K562 (cell line): ENCODE results near the gene MYO6. TPM values are rescaled to one million over a fixed set of nuclear protein-coding genes. Genes with fewer than 3 reads are reported as not detected.

Experiments
- ATAC-seq: fragments of 200-7000 bp; cut with Tn5 transposase; 3 replicates; pipeline ENCODE4 v1.9.1; 2020; ENCODE audit warnings: moderate library complexity
- BruUV-seq: library from RNA; stranded (reverse); fragments of 400-500 nt; replicated peaks from 2 replicates; lab custom pipeline; 2021; lab: Mats Ljungman, UMichigan
- CTCF ChIA-PET: fragments of 300-600 bp; formaldehyde crosslinking; extraction: SDS; loops from one replicate; lab custom pipeline; 2021; ENCODE audit warnings: low intra/inter-chr PET ratio; lab: Yijun Ruan, JAX
- POLR2A ChIA-PET: fragments of 300-600, 350-650 bp; sonication (Branson Sonifier 250); formaldehyde crosslinking; extraction: SDS; loops from one replicate; lab custom pipeline; 2021; ENCODE audit warnings: antibody characterized with exemption, inconsistent platforms; lab: Yijun Ruan, JAX
- DNase-seq, 4 experiments: peaks; one replicate each; pipeline versions ENCODE4 v3.0.0 to v3.0.0-alpha.2; 2011 to 2018; ENCODE audit warnings: low spot score in 3 of 4, mixed read lengths in 3 of 4; ENCODE audit errors: extremely low read depth in 1 of 4
- FAIRE-seq: peaks from 2 replicates; lab custom pipeline; 2011; peaks lifted over from hg19 to GRCh38; lab: Jason Lieb, UNC
- H2AFZ ChIP-seq: 2 replicates; pipeline ENCODE4 v1.6.0; 2011; ENCODE audit warnings: low read depth, low read length, control low read depth, inconsistent platforms
- H3K27ac ChIP-seq: fragments of 200-600 bp; 3 replicates; pipeline ENCODE4 v1.8.0; 2011; ENCODE audit warnings: low read depth, mild to moderate bottlenecking, control low read depth, inconsistent platforms, low read length, moderate library complexity, mixed read lengths; ENCODE audit errors: extremely low read depth
- H3K27me3 ChIP-seq, 2 experiments: fragments of 300-600 bp in 1 of 2; 2 replicates in 1 of 2; 3 replicates in 1 of 2; pipeline versions ENCODE4 v1.6.0 to v1.8.0; 2011; ENCODE audit warnings: inconsistent platforms in 2 of 2, low read length in 2 of 2, mild to moderate bottlenecking in 1 of 2, mixed read lengths in 1 of 2, moderate library complexity in 1 of 2; ENCODE audit not compliant: control insufficient read depth in 2 of 2, insufficient read depth in 2 of 2
- H3K36me3 ChIP-seq: fragments of 300-600 bp; 3 replicates; pipeline ENCODE4 v1.8.0; 2011; ENCODE audit warnings: mild to moderate bottlenecking, low read length, inconsistent platforms; ENCODE audit not compliant: control insufficient read depth, insufficient read depth
- H3K4me1 ChIP-seq, 2 experiments: fragments of 200-600 bp in 1 of 2; replicated peaks in 1 of 2; 2 replicates in 1 of 2; 3 replicates in 1 of 2; pipeline versions ENCODE4 v1.5.1 to v1.8.0; 2011; ENCODE audit warnings: inconsistent platforms in 2 of 2, low read length in 2 of 2, mild to moderate bottlenecking in 1 of 2, mixed read lengths in 1 of 2, moderate library complexity in 1 of 2; ENCODE audit not compliant: control insufficient read depth in 2 of 2, insufficient read depth in 2 of 2
- H3K4me2 ChIP-seq: 2 replicates; pipeline ENCODE4 v1.6.1; 2011; ENCODE audit warnings: low read length, control low read depth, inconsistent platforms, mixed read lengths; ENCODE audit not compliant: insufficient read depth
- H3K4me3 ChIP-seq: fragments of 200-600 bp; sonication (generic), shearing (Covaris generic); 2 replicates; pipeline ENCODE4 v1.5.1; 2016; ENCODE audit warnings: control low read depth, inconsistent platforms
- H3K79me2 ChIP-seq: fragments of 200-600 bp; 3 replicates; pipeline ENCODE4 v1.8.0; 2011; ENCODE audit warnings: low read length, inconsistent platforms; ENCODE audit not compliant: control insufficient read depth, insufficient read depth
- H3K9ac ChIP-seq, 2 experiments: 2 replicates each; pipeline versions ENCODE4 v1.6.0 to v1.6.1; 2011; ENCODE audit warnings: low read depth in 2 of 2, low read length in 2 of 2, control low read depth in 1 of 2, inconsistent platforms in 1 of 2, mild to moderate bottlenecking in 1 of 2, mixed read lengths in 1 of 2; ENCODE audit not compliant: insufficient read depth in 1 of 2
- H3K9me1 ChIP-seq: one replicate; pipeline ENCODE4 v1.6.0; 2011; ENCODE audit warnings: inconsistent platforms, mild to moderate bottlenecking, low read length, moderate library complexity; ENCODE audit not compliant: control insufficient read depth, insufficient read depth
- H3K9me3 ChIP-seq: replicated peaks from 2 replicates; pipeline ENCODE4 v1.5.1; 2011; ENCODE audit warnings: low read depth, low read length, inconsistent platforms; ENCODE audit not compliant: control insufficient read depth, insufficient read depth
- H4K20me1 ChIP-seq: replicated peaks from 2 replicates; pipeline ENCODE4 v1.6.1; 2011; ENCODE audit warnings: low read length, inconsistent platforms, mixed read lengths; ENCODE audit not compliant: control insufficient read depth, insufficient read depth
- ADNP ChIP-seq: fragments of 200-800 bp; sonication (Bioruptor generic); IDR thresholded peaks from 2 replicates; pipeline ENCODE4 v1.6.1; 2016; ENCODE audit warnings: missing genetic modification characterization, missing compliant biosample characterization
- C11orf30 ChIP-seq: fragments of 450-650 bp; IDR thresholded peaks from 2 replicates; pipeline ENCODE4 v1.6.1; 2016; ENCODE audit warnings: low read depth, mild to moderate bottlenecking
- FOXM1 ChIP-seq, 2 experiments: fragments of 450-650 bp in 1 of 2; sonication (generic) in 1 of 2; formaldehyde crosslinking in 1 of 2; IDR thresholded peaks; 2 replicates each; pipeline versions ENCODE4 v1.6.1 to v1.9.0; 2017 to 2022; ENCODE audit warnings: low read depth in 2 of 2, mild to moderate bottlenecking in 2 of 2, missing genetic modification reagents in 1 of 2, moderate library complexity in 1 of 2
- LARP7 ChIP-seq: fragments of 450-650 bp; IDR thresholded peaks from 2 replicates; pipeline ENCODE4 v1.6.1; 2016
- ZSCAN32 ChIP-seq: fragments of 450-650 bp; formaldehyde crosslinking; IDR thresholded peaks from 2 replicates; pipeline ENCODE4 v1.4.0; 2020; ENCODE audit warnings: mild to moderate bottlenecking, moderate library complexity
- WGBS: fragments of 100-300 bp; shearing (Covaris generic); methylation state at CpG from one replicate; pipeline ENCODE4 v1.1.6; 2016; ENCODE audit warnings: low coverage, mixed read lengths; ENCODE audit not compliant: insufficient coverage; ENCODE audit errors: missing lambda C conversion rate; 5-methylcytosine and 5-hydroxymethylcytosine counted together
- in situ Hi-C: fragments of 300-500 bp; cut with MboI; formaldehyde crosslinking; loops from 4 replicates; pipeline ENCODE4 v1.15.0; 2018; ENCODE audit warnings: inconsistent platforms, mixed read lengths
- intact Hi-C: fragments of 100-400 bp; cut with micrococcal nuclease; formaldehyde crosslinking; loops from 2 replicates; pipeline ENCODE4 v1.14.2; 2022
- polyA plus RNA-seq, 8 experiments: library from polyadenylated mRNA; depleted of rRNA in 4 of 8; stranded (reverse) in 5 of 8; unstranded in 3 of 8; fragments of >200 nt; fragmentation: Nextera tagmentation in 2 of 8; fragmentation: Illumina TruSeq in 1 of 8; extraction: Ambion mirVana in 2 of 8; extraction: Trizol in 1 of 8; gene quantifications; 2 replicates each; pipeline versions ENCODE4 v1.2.1 to v1.2.3, GENCODE V29; 2011 to 2014; ENCODE audit warnings: inconsistent platforms in 1 of 8, missing spikeins in 1 of 8
- total RNA-seq, 7 experiments: library from RNA; depleted of rRNA in 6 of 7; stranded (reverse); fragments of >200 nt in 6 of 7; fragmentation: Illumina TruSeq in 2 of 7; extraction: Trizol in 2 of 7; gene quantifications; 2 replicates each; pipeline versions ENCODE4 v1.2.1 to v1.2.3, GENCODE V29; 2011 to 2021; ENCODE audit warnings: low replicate concordance in 1 of 7
- TF ChIP-seq, protein P1 (sequence below): fragments of 450-650 bp; conservative IDR thresholded peaks from 2 replicates; pipeline ENCODE4 v1.6.1; 2016; ENCODE audit warnings: missing genetic modification characterization, low read depth, mild to moderate bottlenecking, control low read depth, missing compliant biosample characterization

The MYO6 gene
- total and polyA plus RNA-seq, 9 of the 15 experiments (the other 6 are each of a cell fraction or from before 2014, with no cell fraction given) = 1.3 to 5.5 (median 2.7) TPM

DNA sequence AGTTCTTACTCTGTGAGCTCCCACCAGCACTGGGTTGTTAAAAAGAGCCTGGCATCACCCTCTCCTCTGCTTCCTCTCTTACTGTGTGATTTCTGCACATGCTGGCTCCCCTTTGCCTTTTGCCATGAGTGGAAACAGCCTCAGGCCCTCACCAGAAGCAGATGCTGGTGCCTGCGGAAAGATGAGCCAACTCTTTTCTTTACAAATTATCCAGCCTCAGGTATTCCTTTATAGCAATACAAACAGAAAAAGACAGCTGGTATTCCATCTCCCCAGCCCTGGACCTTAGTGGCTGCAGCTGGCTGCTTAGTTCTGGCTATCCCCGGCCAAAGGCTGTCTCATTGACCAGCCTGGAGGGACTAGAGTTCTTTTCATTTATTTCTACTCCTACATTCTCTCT is 194.3 kb downstream of the MYO6 start:
- POLR2A ChIA-PET = no interaction called here
- Histone ChIP-seq H3K4me1 (no peaks in the 10 kb centered on the region), H3K36me3 (no peaks in the 10 kb centered on the region; the same call in 2 of the 3 replicates), H3K79me2 (no peaks in the 10 kb centered on the region), H3K27me3 (no peaks in the 10 kb centered on the region), H2AFZ (no peak overlapping the region), H3K9me1 (no peaks in the 10 kb centered on the region), H3K9me3 (no peaks in the 10 kb centered on the region), H3K27ac (no peak overlapping the region), H3K4me2 (no peak overlapping the region), H3K4me3 (no peak overlapping the region), H4K20me1 (no peaks in the 10 kb centered on the region), H3K9ac (no peak overlapping the region)
- TF ChIP-seq LARP7 = no peak
- TF ChIP-seq C11orf30 = no peak
- TF ChIP-seq, protein P1, sequence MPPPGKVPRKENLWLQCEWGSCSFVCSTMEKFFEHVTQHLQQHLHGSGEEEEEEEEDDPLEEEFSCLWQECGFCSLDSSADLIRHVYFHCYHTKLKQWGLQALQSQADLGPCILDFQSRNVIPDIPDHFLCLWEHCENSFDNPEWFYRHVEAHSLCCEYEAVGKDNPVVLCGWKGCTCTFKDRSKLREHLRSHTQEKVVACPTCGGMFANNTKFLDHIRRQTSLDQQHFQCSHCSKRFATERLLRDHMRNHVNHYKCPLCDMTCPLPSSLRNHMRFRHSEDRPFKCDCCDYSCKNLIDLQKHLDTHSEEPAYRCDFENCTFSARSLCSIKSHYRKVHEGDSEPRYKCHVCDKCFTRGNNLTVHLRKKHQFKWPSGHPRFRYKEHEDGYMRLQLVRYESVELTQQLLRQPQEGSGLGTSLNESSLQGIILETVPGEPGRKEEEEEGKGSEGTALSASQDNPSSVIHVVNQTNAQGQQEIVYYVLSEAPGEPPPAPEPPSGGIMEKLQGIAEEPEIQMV (tag) = no peak
- TF ChIP-seq ZSCAN32 = no peak
- TF ChIP-seq ADNP (tag) = no peak
- no peak for TF ChIP-seq FOXM1 (IDR thresholded peaks at IDR 0.05; ENCODE audit: low read depth)
- TF ChIP-seq FOXM1 (CRISPR knock-in tag; IDR thresholded peaks at IDR 0.05; ENCODE audit: low read depth) = no peak
- CTCF ChIA-PET = no interaction called here
- no peak for FAIRE-seq
- 0% methylated on average over 2 of the region's 2 CpGs for WGBS
- intact Hi-C loops = no loop called here
- no peak for ATAC-seq
- in situ Hi-C loops = loop anchor here (25.0 kb wide), 1 partner anchor 1519 kb away; the partner anchor contains the start of gene HTR1B
- BruUV-seq = no TSS peak
- no peak for DNase-seq
